ENCODE data around the gene VWF.

VWF gene

GRCh38 chr12:5946388-5946787 is 178.1 kb downstream of the VWF start:
- no peak for DNase-seq (ENCODE audit: low read depth)
- TF ChIP-seq MAX (IDR thresholded peaks at IDR 0.05; ENCODE audit: low read depth, low read length), result no peak
- TF ChIP-seq MYC (IDR thresholded peaks at IDR 0.05; ENCODE audit: low read depth, low read length), result no peak
- TF ChIP-seq CTCF (IDR thresholded peaks at IDR 0.05; ENCODE audit: low read depth, low read length), result no peak
- TF ChIP-seq POLR2A (IDR thresholded peaks at IDR 0.05; ENCODE audit: extremely low read depth, insufficient read length), result no peak
- no peak overlapping the region for H3K4me3 ChIP-seq (ENCODE audit: low read depth, low read length)

- H3K4me3 ChIP-seq (ENCODE audit: low read depth, low read length), result no peak within 1 kb of the TSS
- no peak for DNase-seq (ENCODE audit: low read depth)
- TF ChIP-seq MYC (IDR thresholded peaks at IDR 0.05; ENCODE audit: low read depth, low read length) (no peak), CTCF (IDR thresholded peaks at IDR 0.05; ENCODE audit: low read depth, low read length) (no peak), MAX (IDR thresholded peaks at IDR 0.05; ENCODE audit: low read depth, low read length) (no peak), POLR2A (IDR thresholded peaks at IDR 0.05; ENCODE audit: extremely low read depth, insufficient read length) (no peak)
Observed at GRCh38 chr12:5945071-5946008, 179.1 kb downstream of the VWF start, which contains the start of gene ANO2. Gene ANO2, minus strand, starts transcription at chr12:5945259. Its CDS starts 42 bp downstream, at chr12:5945217.

GRCh38 chr12:5944688-5945070 is 179.8 kb downstream of the VWF start:
- H3K4me3 ChIP-seq (ENCODE audit: low read depth, low read length), result no peak overlapping the region
- no peak for DNase-seq (ENCODE audit: low read depth)
- TF ChIP-seq CTCF (IDR thresholded peaks at IDR 0.05; ENCODE audit: low read depth, low read length), result no peak

- no peak for TF ChIP-seq POLR2A (IDR thresholded peaks at IDR 0.05; ENCODE audit: extremely low read depth, insufficient read length)
- TF ChIP-seq MYC (IDR thresholded peaks at IDR 0.05; ENCODE audit: low read depth, low read length), result no peak
- no peak for TF ChIP-seq CTCF (IDR thresholded peaks at IDR 0.05; ENCODE audit: low read depth, low read length)
- no peak for TF ChIP-seq MAX (IDR thresholded peaks at IDR 0.05; ENCODE audit: low read depth, low read length)
- no peak for DNase-seq (ENCODE audit: low read depth)
- no peak overlapping the region for H3K4me3 ChIP-seq (ENCODE audit: low read depth, low read length)
Observed at GRCh38 chr12:5944053-5944452, 180.4 kb downstream of the VWF start.

GRCh38 chr12:5941907-5942306 is 182.6 kb downstream of the VWF start:
- DNase-seq (ENCODE audit: low read depth), result no peak
- TF ChIP-seq CTCF (IDR thresholded peaks at IDR 0.05; ENCODE audit: low read depth, low read length) (no peak), MYC (IDR thresholded peaks at IDR 0.05; ENCODE audit: low read depth, low read length) (no peak), POLR2A (IDR thresholded peaks at IDR 0.05; ENCODE audit: extremely low read depth, insufficient read length) (no peak), MAX (IDR thresholded peaks at IDR 0.05; ENCODE audit: low read depth, low read length) (no peak)
- no peak overlapping the region for H3K4me3 ChIP-seq (ENCODE audit: low read depth, low read length)

Measured in NB4 (cell line).